Stimulated activated CD8-positive, alpha-beta memory T cell treated with anti-CD3 and anti-CD28 coated beads, Interleukin-12 subunit alpha, Interleukin-12 subunit beta, amount 100 ng/mL, for 1 hour (primary cell): ENCODE measurements around the gene USP17L19.
"Not testable (repeated sequence)": the region's sequence is repeated elsewhere in the genome, so short reads cannot be mapped to it uniquely, and the experiment has no call there.

Source experiments
- DNase-seq: peaks from one replicate; pipeline ENCODE4 v3.0.0-alpha.2; 2020; ENCODE audit warnings: low read depth

The USP17L19 gene

GRCh38 chr4:9253078-9253477 is at the start of gene USP17L19:
USP17L19 (plus strand) TSS chr4:9253378; CDS start chr4:9253378, 0 bp downstream.
- DNase-seq = not testable (repeated sequence)

DNA sequence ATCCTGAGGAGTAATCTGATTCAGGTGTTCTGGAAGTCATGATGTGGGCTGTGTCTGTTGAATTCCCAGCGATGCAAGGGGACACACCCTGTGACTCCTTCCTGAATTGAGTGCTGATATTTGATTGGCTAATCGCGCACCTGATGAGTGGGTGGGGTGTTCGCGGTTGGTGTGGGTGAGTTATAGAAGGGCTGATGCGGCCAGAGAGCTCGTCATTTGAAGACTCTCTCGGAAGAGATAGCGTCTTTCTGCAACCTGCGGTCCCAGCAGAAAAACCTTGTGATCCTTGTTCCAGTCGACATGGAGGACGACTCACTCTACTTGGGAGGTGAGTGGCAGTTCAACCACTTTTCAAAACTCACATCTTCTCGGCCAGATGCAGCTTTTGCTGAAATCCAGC is 42.8 kb upstream of the USP17L19 start, which contains the start of gene USP17L10:
Gene USP17L10, plus strand, starts transcription at position 301 of the 400 bp plus-strand sequence. Its CDS starts 0 bp downstream, at position 301.
- not testable (repeated sequence) for DNase-seq

DNA sequence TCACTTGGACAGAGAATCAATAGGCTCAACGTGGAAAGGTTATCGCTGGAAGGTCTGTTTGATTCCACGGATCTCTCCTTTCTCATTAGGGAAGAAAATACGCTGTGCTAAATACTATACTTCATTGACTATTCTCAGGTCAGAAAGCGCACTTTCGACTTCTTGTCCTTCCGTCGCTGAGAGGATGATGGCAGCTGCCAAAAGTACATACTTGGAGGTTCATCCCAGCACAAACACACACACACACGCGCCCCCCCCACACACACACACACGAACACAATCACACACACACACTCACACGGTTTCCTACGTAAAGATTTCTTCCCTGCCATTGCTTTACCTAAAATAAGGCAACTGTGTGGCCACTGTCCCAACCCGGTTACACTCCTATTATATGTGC is 38.5 kb upstream of the USP17L19 start:
- not testable (repeated sequence) for DNase-seq

GRCh38 chr4:9215105-9215504 is 38.1 kb upstream of the USP17L19 start, which contains the start of gene USP17L11:
USP17L11 (plus strand) TSS chr4:9215405; CDS start chr4:9215405, 0 bp downstream.
- DNase-seq = not testable (repeated sequence)

- not testable (repeated sequence) for DNase-seq
These were observed 33.3 kb upstream of the USP17L19 start, which contains the start of gene USP17L12 for GRCh38 chr4:9219852-9220251. USP17L12 (plus strand) TSS chr4:9220152; CDS start chr4:9220152, 0 bp downstream.

DNA sequence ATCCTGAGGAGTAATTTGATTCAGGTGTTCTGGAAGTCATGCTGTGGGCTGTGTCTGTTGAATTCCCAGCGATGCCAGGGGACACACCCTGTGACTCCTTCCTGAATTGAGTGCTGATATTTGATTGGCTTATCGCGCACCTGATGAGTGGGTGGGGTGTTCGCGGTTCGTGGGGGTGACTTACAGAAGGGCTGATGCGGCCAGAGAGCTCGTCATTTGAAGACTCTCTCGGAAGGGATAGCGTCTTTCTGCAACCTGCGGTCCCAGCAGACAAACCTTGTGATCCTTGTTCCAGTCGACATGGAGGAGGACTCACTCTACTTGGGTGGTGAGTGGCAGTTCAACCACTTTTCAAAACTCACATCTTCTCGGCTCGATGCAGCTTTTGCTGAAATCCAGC is 28.6 kb upstream of the USP17L19 start, which contains the start of gene USP17L13:
Gene USP17L13, plus strand, starts transcription at position 301 of the 400 bp plus-strand sequence. Its CDS starts 0 bp downstream, at position 301.
- DNase-seq = not testable (repeated sequence)

DNA sequence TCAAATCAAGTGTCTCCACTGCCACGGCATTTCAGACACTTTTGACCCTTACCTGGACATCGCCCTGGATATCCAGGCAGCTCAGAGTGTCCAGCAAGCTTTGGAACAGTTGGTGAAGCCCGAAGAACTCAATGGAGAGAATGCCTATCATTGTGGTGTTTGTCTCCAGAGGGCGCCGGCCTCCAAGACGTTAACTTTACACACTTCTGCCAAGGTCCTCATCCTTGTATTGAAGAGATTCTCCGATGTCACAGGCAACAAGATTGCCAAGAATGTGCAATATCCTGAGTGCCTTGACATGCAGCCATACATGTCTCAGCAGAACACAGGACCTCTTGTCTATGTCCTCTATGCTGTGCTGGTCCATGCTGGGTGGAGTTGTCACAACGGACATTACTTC is 22.9 kb upstream of the USP17L19 start:
- not testable (repeated sequence) for DNase-seq

GRCh38 chr4:9234085-9234484 is 19.1 kb upstream of the USP17L19 start, which contains the start of gene USP17L15:
USP17L15 (plus strand) TSS chr4:9234385; CDS start chr4:9234385, 0 bp downstream.
- DNase-seq = not testable (repeated sequence)

DNA sequence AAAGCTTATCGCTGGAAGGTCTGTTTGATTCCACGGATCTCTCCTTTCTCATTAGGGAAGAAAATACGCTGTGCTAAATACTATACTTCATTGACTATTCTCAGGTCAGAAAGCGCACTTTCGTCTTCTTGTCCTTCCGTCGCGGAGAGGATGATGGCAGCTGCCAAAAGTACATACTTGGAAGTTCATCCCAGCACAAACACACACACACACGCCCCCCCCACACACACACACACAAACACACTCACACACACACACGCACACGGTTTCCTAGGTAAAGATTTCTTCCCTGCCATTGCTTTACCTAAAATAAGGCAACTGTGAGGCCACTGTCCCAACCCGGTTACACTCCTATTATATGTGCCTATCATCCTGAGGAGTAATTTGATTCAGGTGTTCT is 14.7 kb upstream of the USP17L19 start:
- not testable (repeated sequence) for DNase-seq

GRCh38 chr4:9243579-9243978 is 9.6 kb upstream of the USP17L19 start, which contains the start of gene USP17L17:
USP17L17 (plus strand) TSS chr4:9243879; CDS start chr4:9243879, 0 bp downstream.
- DNase-seq = not testable (repeated sequence)

- not testable (repeated sequence) for DNase-seq
These were observed 5.1 kb upstream of the USP17L19 start, which contains the start of gene USP17L18 for GRCh38 chr4:9247953-9248680. USP17L18 (plus strand) TSS chr4:9248630; CDS start chr4:9248630, 0 bp downstream.

GRCh38 chr4:9257824-9258223 is 4.6 kb downstream of the USP17L19 start, which contains the start of gene USP17L20:
USP17L20 (plus strand) TSS chr4:9258124; CDS start chr4:9258124, 0 bp downstream.
- DNase-seq = not testable (repeated sequence)

- not testable (repeated sequence) for DNase-seq
These were observed 9.4 kb downstream of the USP17L19 start, which contains the start of gene USP17L21 for GRCh38 chr4:9262572-9262971. USP17L21 (plus strand) TSS chr4:9262872; CDS start chr4:9262872, 0 bp downstream.

GRCh38 chr4:9267319-9267718 is 14.1 kb downstream of the USP17L19 start, which contains the start of gene USP17L22:
USP17L22 (plus strand) TSS chr4:9267619; CDS start chr4:9267619, 0 bp downstream.
- not testable (repeated sequence) for DNase-seq

DNA sequence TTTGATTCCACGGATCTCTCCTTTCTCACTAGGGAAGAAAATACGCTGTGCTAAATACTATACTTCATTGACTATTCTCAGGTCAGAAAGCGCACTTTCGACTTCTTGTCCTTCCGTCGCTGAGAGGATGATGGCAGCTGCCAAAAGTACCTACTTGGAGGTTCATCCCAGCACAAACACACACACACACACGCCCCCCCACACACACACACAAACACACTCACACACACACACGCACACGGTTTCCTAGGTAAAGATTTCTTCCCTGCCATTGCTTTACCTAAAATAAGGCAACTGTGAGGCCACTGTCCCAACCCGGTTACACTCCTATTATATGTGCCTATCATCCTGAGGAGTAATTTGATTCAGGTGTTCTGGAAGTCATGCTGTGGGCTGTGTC is 18.5 kb downstream of the USP17L19 start:
- DNase-seq = not testable (repeated sequence)
